ENCODE results near the gene CNOT3. TPM values are rescaled to one million over a fixed set of nuclear protein-coding genes. Genes with fewer than 3 reads are reported as not detected.

CNOT3 gene
- total and polyA plus RNA-seq, 9 of the 15 experiments (the other 6 are each of a cell fraction or from before 2014, with no cell fraction given): 0.27 to 60.4 (median 9.9) TPM

GRCh38 chr19:54160182-54160811 lies 22.7 kb downstream of the CNOT3 start (continued):
- peak; percentile 28 for TF ChIP-seq TBP (optimal IDR thresholded peaks at IDR 0.05; ENCODE audit: low read depth, low read length)
- TF ChIP-seq ZNF395 (CRISPR knock-in tag; IDR thresholded peaks at IDR 0.05): 0 out of 2 replicates have a peak, but pooled peaks have one; percentile 16
- peak; percentile 53 for TF ChIP-seq EGR1 (conservative IDR thresholded peaks at IDR 0.05)
- TF ChIP-seq, protein P1, sequence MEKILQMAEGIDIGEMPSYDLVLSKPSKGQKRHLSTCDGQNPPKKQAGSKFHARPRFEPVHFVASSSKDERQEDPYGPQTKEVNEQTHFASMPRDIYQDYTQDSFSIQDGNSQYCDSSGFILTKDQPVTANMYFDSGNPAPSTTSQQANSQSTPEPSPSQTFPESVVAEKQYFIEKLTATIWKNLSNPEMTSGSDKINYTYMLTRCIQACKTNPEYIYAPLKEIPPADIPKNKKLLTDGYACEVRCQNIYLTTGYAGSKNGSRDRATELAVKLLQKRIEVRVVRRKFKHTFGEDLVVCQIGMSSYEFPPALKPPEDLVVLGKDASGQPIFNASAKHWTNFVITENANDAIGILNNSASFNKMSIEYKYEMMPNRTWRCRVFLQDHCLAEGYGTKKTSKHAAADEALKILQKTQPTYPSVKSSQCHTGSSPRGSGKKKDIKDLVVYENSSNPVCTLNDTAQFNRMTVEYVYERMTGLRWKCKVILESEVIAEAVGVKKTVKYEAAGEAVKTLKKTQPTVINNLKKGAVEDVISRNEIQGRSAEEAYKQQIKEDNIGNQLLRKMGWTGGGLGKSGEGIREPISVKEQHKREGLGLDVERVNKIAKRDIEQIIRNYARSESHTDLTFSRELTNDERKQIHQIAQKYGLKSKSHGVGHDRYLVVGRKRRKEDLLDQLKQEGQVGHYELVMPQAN (IDR thresholded peaks at IDR 0.05; ENCODE audit: borderline replicate concordance): peak; percentile 49; the same call in 1 of the 2 replicates
- TF ChIP-seq EP300 (IDR thresholded peaks at IDR 0.05; ENCODE audit: low read length): no peak
- no peak for TF ChIP-seq ZNF124 (CRISPR knock-in tag; IDR thresholded peaks at IDR 0.05)
- 0 out of 2 replicates have a peak, but pooled peaks have one; percentile 36 for TF ChIP-seq KDM2B (CRISPR knock-in tag; IDR thresholded peaks at IDR 0.05)
- TF ChIP-seq ZNF511 (CRISPR knock-in tag; IDR thresholded peaks at IDR 0.05): 0 out of 2 replicates have a peak, but pooled peaks have one; percentile 67
- TF ChIP-seq ZNF282 (CRISPR knock-in tag; IDR thresholded peaks at IDR 0.05): 0 out of 2 replicates have a peak, but pooled peaks have one; percentile 39
- TF ChIP-seq NR2C1 (IDR thresholded peaks at IDR 0.05): peak; percentile 41; the same call in 1 of the 2 replicates
- TF ChIP-seq NR2C1 (tag; IDR thresholded peaks at IDR 0.05): peak; percentile 42; the same call in 1 of the 2 replicates
- peak; percentile 92 for TF ChIP-seq KDM5B (IDR thresholded peaks at IDR 0.05; ENCODE audit: insufficient replicate concordance, low read depth, low read length)
- 0 out of 2 replicates have a peak, but pooled peaks have one; percentile 5 for TF ChIP-seq CREM (IDR thresholded peaks at IDR 0.05; ENCODE audit: low read depth)
- TF ChIP-seq HDAC1 (IDR thresholded peaks at IDR 0.05): peak in 1 of 2 experiments; percentile 69; a peak in 2 of 4 replicates
- peak; percentile 29; the same call in 1 of the 2 replicates for TF ChIP-seq ZKSCAN1 (IDR thresholded peaks at IDR 0.05; ENCODE audit: low read depth, low read length)
- TF ChIP-seq JUNB (CRISPR knock-in tag; conservative IDR thresholded peaks at IDR 0.05): no peak
- no peak for TF ChIP-seq PHB2 (IDR thresholded peaks at IDR 0.05; ENCODE audit: low read depth)

Measured in K562 (cell line).